IPS-NIHi7 (cell line): Measurements from ENCODE around the gene PTMA.
A peak's percentile ranks its signal among the peaks of the same experiment; 100 is the strongest.
"Not testable (repeated sequence)": the region's sequence is repeated elsewhere in the genome, so short reads cannot be mapped to it uniquely, and the experiment has no call there.

Source experiments
- DNase-seq: peaks from one replicate; pipeline ENCODE4 v3.0.0; 2012; ENCODE audit warnings: mixed read lengths; ENCODE audit errors: extremely low spot score

Gene PTMA

DNA sequence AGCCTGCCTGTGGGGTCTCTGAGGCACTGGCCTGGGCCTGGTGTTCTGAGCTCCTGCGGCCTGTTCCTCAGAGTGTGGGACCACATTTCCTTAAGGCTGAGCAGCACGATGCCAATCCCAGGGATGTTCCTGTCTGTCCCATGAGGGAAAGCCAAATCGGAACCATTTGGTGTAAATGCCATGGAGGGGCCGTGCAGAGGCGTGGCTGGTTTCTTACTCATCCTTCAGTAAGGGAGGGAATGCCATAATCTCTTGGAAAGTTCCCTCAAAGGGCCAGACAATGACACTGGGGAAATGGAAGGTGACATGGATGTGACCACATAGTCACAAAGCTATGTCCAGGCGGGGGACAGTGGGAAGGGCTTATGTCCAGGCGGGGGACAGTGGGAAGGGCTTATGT, 14.4 kb upstream of the PTMA start:
- no peak for DNase-seq

DNA sequence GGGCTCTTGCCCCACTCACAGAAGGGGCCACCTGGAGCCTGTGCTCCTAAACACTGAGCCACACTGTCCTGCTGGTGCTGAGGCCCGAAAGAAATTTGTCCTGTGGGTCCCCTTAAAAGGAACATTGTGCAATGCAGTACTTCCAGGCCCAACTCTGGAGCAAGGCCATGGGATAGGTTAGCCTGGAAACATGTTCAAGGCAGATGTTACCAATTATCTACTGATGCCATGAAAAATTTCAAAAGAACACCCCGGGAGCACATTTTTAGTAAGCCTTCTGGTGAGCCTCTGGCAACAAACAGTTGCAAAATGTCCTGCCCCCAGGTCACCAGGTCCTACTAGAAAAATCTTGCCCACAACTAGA, 12.3 kb upstream of the PTMA start:
- DNase-seq, result no peak

DNA sequence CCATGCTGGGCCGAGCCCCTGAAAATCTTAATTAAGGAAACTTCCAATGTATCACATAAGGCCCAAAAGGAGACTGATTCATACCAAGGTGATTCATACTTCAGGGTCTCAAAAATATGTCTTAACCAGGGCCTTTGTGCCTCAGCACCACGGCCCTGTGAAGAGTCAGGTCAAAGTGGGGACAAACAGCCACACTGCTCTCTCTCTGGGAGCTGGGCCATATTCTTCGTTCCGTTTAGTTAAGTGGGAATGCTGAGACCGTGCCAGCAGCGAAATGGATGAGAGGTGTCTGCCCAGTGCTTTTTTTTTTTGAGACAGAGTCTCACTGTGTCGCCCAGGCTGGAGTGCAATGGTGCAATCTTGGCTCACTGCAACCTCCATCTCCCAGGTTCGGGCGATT, 9.3 kb upstream of the PTMA start:
- DNase-seq, result no peak

DNA sequence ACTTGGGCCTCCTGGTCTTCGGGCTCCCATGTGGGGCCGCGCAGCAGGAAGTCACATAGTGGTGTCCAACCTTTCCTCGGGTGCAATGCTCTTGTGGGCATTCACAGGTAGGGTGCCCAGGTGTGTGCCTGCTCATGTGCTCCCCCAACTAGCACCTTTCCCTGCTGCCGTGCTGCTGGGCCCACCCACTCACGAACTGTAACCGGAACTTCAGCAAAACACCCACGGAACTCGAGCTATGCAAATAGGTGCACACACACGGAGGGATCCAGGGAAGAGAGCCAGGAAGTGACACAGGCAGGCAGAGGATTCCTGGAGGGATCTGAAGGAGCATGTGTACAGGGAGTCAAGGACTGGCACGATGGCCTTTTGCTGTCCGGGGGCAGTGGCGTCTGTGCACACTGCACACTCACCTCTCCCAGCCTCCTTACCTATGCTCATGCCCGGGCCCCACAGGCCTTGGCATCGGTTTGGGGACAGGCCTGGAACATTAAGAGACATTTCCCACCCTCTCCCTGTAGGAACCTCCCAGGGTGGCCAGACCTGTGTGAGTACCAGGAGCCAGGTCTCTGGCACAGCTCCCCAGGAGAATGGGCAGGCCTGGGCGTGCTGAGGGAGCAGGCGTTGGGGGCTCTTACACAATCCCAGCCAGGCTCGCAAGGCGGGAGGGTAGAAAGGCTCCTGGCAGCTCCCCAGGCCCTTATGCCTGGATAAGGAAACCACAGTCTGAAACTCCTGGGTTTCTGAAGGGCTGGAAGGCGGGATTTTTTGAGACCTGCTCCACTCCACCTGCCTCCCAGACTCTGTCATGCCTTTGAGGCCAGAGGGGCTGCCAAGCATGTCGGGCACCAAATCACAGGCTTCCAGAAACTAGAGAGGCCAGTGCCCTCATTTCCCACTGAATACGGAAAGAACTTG, 6.6 kb upstream of the PTMA start:
- no peak for DNase-seq

DNA sequence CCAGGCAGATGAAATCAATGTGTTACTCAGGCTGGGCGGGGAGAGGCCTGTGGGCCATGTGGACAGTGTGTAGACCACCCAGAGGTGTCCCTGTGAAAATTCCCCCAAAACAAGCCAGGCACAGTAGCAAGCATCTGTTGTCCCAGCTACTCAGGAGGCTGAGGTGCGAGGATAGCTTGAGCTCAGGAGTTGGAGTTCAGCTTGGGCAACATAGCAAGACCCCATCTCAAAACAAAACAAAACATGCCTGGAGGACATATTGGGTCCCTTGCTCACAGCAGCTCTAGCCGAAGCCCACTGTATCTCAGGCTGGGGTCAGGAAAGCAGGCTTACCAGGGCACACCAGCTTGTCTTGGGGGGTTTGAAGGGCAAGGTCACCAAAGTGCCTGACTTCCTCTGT, 4.3 kb upstream of the PTMA start:
- no peak for DNase-seq

DNA sequence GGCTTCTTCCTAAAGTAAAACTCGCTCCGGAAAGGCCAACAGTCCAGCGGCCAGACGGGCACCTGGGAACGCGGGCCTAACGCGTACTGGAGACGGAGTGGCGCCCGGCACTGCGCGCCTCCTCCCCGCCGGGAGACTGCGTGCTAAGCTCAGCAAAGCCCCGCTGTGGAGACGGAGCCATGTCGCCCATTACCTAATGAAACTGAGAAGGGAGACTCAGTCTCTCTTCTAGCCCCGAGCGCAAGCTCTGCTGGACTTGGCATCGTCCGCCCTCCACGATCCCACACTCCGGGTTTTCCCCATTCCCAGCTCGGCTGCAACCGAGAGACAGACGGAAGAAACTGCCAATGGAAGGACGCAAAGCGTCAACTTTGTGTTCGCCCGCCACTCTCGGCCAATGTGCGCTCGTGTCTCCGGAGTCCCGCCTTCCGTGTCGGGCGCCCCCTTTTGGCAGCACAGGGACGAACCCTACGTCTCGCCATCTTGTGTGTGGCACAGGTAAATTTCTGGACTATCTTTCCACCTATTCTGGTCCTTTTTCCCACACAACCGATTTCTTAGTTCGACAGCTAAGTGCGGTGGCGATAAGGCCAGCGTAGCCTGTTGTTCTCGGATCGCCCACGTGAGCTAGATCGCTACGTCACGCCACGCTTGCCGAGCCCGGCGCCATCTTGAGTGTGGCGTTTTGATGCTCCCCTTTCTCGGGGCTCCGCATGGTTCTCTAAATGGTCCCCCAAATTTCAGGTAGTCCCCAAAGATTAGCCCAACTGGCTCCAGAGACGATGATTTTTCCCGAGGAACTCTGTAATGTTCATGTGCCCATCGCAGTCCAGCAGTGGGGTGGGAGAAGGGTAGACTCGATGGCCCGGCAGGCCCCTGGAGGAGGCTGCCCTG, 1.3 kb upstream of the PTMA start:
- peak; percentile 90 for DNase-seq

DNA sequence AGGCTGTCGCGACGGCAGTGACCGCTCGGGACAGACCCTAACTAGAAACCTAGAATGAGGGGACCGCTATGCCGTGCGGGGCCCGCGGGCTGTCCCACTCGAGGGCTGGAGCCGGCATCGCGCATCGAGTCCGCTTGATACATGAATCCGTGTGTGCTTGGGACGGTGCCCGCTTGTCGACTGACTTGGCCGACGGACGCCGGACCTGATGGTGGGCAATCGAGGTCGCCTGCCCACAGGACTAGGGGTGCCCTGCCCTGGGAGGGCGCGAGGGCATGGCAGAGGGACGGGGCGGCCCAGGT, 749 bp upstream of the PTMA start:
- no peak for DNase-seq

DNA sequence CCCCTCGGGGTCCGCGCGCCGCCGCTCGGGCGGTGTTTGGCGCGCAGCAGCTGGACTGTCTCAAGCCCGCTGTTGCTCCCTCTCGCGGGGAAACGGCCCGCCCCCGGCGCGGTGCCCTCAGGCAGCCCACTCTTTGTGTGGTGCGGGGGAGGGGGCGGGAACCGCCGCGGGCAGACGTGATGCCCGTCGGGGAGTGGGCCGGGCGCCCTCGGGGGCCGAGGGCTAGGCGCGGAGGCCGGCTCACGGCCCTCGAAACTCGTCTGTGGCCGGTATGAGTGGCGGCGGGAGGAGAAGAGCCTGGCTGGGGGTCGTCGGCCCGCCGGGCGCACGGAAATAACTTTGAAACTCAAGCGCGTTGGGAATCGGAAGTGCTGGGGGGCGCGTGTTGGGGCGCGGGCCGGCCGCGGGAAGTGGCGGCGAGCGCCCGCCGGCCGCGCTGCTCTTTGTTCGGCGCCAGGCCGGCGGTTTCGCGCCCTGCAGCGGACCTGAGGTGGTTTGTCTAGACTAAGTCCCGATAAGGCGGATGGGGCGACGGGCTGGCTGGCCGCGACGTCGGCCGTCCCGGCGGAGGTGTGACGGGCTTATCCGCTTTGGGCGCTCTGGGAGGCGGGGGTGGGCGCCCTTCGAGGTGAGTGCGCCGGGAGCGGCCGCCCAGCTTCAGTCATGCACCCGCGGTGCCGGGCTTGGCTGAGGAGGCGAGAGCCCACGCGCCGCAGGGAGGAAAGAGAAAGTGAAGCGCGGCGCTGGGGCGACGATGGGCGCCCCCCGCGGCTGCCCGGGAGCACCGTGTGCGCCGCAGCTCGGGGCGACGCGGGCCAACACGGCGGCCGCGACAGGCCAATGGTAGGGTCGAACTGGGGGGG, 679 bp downstream of the PTMA start:
- DNase-seq, result no peak

DNA sequence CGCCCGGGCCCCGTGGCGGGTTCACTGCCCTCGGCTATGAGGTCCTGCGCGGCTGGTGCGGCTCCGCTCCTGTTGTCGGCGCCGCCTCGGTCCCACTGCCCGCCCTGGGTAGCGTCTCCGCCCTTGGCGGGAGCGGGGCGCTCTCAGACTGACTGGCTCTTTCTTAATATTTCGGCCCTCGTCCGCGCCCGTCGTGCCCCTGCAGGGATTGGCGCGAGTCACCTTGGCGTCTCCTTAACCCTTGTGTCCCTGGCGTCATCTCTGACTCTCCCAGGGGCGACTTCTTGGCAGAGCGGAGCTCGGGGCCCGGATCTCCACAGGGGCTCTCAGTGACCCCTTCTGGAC, 1.3 kb downstream of the PTMA start:
- no peak for DNase-seq

DNA sequence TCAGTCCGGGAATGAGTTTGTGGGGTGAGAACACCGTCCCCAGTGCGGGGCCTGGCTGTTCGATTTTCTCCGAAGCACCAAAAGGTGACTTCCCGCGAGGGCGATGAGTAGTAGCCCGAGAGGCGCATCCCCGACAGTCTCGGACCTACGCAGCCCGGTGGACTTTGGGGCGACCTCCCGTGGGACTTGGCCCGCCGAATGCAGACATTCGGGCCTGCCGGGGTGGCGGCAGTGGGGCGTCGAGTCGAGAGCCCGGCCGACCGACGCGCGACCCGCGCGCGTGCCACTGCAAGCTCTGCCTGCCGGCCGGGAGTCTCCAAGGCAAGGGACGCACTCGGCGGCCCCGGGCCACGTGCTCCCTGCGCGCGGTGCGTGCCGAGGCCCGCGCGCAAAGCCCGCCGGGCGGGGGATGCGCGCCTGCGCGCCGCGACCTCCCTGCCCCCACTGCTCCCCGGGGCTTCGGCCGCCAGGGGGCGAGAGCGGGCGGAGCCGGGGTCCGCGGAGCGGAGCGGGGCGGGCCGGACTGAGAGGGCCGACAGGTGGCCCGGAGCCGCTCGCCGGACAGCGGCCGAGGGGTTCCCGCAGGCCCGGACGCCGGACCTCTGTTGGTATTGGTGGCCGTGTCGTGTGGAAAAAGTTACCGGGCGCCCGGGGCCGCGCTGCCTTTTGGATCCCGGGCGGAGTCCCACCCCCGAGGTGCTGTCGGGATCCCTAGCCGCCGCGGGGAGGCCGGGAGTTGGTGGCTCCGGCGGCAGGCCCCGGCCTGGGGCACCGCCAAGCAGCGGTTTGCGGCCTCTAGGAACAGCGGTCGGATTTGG, 1.9 kb downstream of the PTMA start:
- DNase-seq, result peak; percentile 66

DNA sequence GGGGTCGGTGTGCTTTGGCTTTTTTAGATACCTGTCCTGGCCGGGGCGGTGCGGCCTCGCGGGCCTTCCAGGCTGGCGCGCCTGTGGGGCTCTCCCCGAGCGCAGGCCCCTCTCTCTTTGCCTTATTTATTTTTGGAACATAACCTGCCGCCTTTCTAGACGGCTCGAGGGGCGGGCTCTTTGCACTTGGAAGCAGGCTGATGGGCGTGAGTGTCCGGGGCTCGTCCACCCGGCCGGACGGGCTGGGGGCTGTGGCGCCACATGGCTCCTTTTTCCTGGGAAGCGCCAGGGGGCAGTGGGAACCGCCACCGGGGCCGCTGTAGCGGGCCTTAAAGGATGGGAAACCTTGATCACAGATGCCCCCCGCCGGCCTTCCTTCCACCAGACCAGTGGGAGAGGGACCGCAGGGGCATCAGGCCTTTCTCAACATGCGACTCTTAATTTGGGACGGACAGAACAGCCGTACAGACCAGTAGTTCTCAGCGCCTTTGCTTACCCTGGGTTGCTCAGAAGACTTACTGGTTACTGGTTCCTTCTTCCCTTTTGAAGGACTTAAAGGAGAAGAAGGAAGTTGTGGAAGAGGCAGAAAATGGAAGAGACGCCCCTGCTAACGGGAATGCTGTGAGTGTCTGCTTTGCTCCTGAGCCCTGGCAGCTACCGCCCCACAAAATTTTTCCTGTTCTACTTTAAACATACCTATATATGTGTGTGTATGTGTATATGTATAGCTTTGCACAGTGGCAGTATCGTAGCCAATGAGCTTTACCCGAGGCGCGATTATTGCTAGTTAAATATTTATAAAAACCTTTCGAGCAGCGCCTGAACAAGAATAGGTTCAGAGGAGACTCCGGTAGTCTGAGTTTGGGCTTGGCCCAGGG, 2.7 kb downstream of the PTMA start:
- DNase-seq, result no peak

DNA sequence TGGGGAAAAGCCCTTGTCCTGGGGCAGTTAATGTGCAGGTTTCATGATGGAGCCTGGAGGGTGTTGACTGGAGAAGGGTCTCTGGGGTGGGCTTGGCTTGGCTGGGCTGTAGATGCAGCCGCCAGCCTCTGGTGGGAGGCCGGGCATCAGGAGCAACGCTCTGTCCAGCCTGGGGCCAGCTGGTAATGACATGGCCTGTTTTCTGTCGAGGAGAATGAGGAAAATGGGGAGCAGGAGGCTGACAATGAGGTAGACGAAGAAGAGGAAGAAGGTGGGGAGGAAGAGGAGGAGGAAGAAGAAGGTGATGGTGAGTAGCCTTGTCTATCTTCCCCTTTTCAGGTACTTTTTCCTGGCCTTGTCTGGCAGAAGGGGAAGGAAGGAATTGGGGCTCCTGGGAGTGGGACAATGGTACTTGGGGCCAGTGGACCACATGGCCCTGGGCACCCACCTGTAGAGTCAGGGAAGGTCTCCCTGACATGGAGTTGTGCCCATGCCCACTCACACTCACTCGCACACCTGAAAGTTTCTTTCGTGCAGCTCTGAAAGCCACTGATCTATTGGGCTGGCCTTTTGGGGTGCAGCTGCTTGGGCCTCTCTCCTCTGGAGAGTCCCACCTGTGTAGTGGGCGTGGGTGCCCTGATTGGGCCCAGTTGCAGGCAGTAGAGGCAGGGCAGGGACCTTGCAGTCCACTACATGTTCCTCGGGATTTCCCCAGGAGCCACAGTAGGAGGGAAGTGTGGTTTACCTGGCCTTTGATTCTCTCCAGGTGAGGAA, 3.5 kb downstream of the PTMA start:
- no peak for DNase-seq

DNA sequence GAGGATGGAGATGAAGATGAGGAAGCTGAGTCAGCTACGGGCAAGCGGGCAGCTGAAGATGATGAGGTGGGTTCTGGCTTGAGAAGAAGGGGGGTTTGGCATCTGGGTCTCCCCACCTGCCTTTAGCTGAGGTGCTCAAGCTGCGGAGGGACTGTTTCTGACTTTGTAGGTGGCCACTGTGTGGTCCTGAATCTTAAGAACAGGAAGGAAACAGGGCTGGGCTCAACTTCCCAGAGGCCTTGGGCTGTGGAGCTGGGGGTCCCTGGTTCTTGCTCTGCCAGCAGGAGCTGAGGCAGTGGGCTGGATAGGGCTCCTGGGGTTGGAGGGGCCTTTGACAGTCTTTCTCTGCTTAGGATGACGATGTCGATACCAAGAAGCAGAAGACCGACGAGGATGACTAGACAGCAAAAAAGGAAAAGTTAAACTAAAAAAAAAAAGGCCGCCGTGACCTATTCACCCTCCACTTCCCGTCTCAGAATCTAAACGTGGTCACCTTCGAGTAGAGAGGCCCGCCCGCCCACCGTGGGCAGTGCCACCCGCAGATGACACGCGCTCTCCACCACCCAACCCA, 4.2 kb downstream of the PTMA start:
- not testable (repeated sequence) for DNase-seq

DNA sequence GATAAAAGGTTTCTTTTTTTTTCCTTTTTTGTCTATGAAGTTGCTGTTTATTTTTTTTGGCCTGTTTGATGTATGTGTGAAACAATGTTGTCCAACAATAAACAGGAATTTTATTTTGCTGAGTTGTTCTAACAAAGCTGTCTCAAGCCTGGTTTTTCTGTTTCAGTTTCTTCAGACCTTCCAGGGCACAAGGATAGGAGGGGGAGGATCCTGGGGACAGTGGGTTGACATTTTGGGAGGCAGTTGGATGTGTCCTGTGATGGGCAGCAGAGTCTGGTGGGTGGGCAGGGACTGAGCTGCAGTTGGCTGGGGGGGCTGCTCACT, 5.0 kb downstream of the PTMA start:
- not testable (repeated sequence) for DNase-seq

DNA sequence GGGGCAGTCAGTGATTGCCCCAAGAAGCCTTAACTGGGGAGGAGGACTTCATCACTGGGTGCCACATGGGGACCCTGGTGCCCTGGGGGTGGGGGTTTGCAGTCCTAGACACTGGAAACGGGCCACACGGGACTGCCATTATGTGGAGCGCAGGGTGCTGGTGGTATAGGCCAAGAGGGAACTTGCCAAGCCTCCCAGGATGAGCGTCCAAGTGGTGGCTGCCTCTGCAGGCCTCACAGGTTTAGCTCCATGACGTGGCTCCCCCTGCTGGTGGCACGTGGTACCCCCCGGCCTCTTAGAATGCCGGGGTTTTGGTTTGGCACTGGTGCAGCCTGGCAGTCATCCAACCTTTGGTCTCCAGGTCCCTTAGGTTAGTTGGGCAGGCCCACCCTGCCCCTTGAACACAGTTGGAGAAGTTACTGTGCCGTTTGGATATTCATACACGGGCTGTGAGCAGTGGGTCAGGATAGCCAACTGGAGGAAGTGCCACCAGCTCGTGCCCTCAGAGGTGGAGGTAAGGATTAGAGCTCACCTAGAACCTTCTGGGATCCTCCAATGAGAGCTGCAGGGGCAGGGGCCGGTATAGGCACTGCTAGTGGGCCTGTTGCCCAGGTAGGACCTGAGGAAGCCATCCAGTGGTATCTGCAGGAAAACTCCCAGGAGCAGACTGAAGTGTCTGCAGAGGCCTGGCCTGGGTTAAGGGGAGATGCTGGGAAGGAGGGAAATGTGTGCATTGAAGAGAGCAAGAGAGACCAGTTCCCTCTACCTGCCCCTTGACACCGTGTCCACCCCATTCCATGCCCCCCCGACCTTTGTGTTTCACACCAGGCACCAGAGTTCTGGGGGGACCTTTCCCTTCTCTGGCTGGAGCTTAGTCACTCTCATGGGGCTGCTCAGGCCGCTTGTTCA, 5.7 kb downstream of the PTMA start:
- DNase-seq, result peak; percentile 77

DNA sequence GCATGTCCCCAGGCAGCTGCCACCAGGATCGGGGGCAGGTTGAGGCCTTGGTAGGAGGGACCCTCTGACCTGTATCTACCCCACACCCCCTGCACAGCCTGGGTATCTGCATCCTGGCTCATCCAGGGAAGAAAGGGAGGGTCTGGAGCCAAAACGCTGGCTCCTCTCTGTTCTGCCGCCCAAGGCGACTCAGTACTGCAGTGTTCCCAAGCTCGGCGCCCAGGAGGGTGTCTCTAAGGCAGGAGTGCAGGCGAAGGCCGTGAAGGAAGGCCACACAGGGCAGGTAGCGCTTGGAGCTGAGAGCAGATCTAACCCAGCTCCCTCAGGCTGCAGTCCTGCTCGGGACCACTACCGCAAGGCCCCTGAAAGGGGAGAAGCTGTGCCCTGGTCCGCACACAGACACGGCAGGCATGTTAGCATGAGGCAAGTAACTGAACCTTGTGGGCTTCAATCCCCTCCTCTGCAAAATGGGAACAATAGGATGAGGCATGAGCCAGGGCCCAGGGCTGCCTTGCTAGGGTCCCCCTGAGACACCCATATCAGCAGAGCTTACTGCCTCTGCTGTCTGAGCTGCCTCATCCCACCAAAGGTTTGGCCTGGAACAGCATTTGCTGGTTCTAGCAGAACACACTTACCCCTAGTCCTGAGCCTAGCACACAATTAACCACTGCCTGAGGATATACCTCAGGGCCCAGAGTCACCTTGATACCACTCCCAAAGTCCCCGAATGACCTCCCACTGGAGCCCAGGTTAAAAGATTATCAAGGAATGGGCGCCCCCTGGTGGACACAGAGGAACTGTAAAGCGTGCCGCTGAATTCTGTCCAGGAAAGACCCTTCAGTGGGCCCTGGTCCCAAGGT, 6.5 kb downstream of the PTMA start:
- peak; percentile 82 for DNase-seq

DNA sequence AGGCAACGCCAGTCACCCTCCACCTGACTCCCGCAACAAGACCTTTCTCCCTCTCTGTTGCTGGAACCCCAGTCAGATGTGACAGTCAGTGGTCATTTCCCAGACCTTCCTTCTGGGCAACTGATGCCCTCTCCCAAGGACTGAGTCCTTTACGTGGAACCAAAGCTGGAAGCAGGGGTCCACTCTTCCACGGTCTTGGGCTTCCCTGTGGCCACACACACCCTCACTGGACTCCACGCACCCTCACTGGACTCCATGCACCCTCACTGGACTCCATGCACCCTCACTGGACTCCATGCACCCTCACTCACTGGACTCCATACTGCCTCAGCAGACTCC, 7.1 kb downstream of the PTMA start:
- DNase-seq, result no peak
